Measurements from ENCODE around the gene RER1.
A peak's percentile ranks its signal among the peaks of the same experiment; 100 is the strongest.
"Not testable (repeated sequence)": the region's sequence is repeated elsewhere in the genome, so short reads cannot be mapped to it uniquely, and the experiment has no call there.

RER1 gene

DNA sequence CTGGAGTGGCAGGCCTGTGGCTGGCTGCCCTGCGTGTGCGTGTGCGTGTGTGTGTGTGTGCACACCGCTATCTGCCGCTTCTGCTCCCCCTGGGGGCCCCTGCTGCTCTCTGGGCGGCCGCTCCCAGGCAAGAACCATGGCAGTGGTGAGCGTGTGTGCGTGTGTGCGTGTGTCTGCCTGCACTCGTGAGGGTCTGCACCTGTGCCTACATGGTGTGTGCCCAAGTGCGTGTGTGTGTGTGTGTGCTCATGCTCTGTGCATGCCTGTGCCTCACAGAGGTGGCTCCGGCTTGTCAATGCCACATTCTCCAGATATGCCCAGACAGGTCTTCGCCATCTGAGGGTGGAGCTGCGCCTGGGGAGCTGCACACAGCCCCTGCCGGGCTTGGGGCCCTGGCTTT lies 39.5 kb downstream of the RER1 start:
- DNase-seq: no peak

DNA sequence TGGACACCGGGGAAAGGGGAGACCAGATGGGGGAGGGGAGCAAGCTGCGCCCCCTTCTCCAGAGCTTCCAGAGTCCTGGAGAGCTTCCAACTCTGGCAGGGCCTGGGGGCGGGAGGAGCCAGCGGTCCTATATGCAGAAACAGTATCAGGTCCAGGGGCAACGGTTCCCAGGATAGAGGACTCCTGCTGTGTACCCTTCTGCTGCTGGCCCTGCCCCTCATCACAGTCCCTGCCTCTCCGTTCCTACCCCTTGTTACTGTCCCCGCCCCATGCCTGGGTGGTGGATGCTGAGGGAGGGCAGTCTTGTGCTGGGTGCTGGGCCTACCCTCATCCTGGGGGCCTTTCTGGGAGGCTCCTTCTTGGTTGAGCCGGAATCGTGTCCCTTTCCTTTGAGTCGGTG lies 39.9 kb downstream of the RER1 start:
- no peak for DNase-seq

DNA sequence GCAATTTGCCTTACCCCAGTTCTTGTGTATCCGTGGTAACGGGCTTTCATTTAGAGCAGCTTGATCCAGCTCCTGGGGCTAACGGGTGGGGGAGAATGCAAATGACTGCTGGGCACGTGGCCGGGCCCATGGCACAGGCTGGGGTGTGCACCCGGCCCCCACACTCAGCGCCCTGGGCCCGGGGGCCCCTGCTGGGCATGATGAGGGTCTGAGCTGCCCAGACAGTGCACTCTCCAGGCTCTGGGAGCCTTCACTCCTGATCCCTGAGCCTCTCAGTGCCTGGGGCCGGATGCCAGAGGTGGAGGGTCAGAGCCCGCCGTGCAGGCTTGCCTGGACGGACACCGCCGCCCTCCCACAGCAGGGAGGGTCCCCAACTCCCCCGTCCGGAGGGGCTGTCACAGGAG lies 40.8 kb downstream of the RER1 start:
- no peak for DNase-seq

- DNase-seq: no peak
Measured at GRCh38 chr1:2433196-2433595, 41.6 kb downstream of the RER1 start.

GRCh38 chr1:2433936-2434655 lies 42.5 kb downstream of the RER1 start:
- DNase-seq: peak; percentile 27

- no peak for DNase-seq
Measured at GRCh38 chr1:2435091-2435490, 43.5 kb downstream of the RER1 start.

- no peak for DNase-seq
Measured at GRCh38 chr1:2435746-2436355, 44.2 kb downstream of the RER1 start.

- DNase-seq: no peak
Measured at GRCh38 chr1:2436876-2437275, 45.2 kb downstream of the RER1 start.

- DNase-seq: no peak
Measured at GRCh38 chr1:2437617-2438016, 46.0 kb downstream of the RER1 start.

DNA sequence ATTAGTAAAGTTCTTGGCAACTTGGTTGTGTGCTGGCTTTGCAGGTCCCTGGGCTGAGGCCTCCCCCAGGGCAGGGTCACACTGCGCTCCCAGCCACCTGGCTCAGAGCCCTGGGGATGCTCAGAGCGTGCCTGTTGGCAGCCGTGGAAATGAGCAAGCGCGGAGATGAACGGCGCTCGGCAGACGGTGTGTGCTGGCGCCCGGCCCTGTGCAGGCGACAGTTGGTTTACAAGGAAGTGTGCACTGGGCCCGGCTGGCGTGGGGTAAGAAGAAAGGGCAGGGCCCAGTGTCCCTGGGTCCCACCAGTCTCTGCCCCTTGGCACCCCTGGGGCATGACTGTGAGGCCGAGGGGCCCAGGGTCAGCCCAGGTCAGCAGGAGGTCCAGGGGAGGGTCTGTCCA lies 46.4 kb downstream of the RER1 start:
- DNase-seq: no peak

DNA sequence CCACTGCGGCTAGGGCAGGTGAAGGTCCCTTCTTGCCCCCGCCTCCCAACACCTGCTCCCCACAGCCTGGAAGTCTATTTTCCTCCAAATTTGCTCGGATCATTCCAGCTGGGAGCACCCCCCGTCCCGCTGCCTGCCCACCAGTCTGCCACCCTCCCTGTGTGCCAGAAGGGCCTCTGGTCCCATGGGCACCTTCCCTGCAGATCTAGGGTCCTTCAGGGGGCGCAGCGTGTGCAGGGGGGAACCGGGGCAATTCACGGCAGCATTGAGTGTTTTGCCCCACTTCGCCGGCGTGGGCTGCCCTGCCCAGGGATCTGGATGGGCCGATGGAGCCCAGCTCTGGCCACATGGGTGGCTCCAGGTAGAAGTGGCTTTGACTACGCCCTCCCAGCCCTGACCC lies 47.0 kb downstream of the RER1 start:
- DNase-seq: no peak

GRCh38 chr1:2439369-2439768 lies 47.7 kb downstream of the RER1 start:
- no peak for DNase-seq

DNA sequence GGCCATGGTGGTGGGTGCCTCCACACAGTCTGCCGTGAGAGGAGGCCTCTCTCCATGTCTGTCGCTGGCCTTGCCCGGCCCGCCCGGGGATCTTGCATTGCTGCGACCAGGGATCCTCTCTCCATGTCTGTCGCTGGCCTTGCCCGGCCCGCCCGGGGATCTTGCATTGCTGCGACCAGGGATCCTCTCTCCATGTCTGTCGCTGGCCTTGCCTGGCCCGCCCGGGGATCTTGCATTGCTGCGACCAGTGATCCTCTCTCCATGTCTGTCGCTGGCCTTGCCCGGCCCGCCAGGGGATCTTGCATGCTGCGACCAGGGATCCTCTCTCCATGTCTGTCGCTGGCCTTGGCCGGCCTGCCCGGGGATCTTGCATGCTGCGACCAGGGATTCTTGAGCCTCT lies 48.7 kb downstream of the RER1 start:
- DNase-seq: not testable (repeated sequence)

DNA sequence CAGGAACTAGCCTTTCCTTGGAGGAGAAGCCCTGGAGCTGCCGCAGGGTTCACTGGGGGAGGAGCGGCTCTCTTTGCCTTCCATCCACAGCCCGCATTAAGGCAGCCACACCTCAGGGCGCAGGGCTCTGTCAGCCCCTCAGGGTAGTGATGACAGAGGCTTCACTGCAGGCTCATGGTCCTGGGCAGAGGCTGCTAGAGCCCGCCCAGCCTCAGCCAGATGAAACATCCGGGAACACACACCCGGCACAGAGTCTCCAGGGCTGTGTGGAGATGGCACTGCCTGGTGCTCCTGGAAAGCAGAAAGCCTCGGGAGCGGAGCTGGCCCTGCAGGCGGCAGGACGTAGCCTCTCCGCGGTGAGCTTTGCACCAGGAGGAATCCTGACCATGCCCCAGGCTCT lies 50.1 kb downstream of the RER1 start:
- no peak for DNase-seq

DNA sequence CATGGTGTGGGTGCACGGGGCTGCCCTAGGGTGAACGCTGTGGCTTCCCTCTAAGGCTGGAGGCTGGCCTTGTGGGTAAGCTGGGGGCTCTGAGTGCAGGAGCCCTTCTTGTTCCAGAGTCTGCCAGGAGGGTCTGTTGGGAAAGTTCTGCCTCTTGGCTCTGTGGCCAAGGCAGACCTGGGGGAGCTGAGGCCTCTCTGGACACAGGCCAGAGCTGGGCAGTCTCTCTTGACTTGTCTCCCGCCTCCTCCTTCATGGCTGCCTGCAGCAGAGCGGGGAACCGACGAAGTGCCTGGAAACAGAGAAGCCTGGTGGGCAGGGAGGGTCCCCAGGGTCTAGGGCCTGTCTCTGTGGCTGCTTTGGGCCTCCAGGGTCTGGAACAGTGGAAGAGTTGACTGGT lies 51.0 kb downstream of the RER1 start:
- no peak for DNase-seq

DNA sequence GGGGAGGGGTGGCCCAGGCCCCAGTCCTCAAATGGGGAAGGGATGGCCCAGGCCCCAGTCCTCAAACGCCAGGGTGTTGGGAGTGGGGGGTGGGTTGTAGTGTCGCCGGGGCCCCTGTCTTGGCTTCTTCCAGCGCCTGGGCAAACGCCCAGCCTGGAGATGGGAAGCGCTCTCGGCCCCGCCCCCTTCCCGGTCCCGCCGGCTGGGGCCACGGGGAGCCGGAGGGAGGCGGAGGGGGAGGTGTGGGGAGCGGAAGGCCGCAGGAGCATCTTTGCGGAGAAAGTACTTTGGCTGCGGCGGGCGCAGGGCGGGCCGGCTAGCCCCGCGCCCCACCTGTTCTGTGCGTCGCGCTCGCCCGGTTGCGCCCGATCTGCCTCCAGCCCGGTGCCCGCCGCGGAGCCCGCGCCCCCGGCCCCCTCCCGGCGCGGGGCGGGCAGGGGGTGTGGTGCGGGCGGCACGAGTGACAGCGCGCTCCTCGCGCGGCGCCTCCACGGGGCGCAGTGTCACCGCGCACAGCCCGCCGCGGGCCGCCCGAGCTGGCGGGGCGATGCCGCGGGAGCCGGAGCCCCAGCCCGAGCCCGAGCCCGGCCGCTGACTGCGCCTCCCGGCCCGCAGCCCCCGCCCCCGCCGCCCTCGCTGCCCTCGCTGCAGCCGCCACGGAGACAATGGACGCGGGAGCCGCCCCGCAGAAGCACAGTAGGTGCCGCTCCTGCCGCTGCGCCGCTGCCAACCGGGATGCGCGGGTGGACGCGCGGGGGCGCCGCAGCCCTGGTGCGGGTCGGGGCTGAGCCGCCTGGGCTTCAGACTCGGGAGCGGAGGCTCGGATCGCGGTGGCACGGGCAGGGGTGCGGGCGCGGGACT lies 51.9 kb downstream of the RER1 start:
- DNase-seq: peak; percentile 30

- no peak for DNase-seq
Measured at GRCh38 chr1:2444138-2444591, 52.5 kb downstream of the RER1 start.

- no peak for DNase-seq
Measured at GRCh38 chr1:2445162-2445822, 53.7 kb downstream of the RER1 start.

DNA sequence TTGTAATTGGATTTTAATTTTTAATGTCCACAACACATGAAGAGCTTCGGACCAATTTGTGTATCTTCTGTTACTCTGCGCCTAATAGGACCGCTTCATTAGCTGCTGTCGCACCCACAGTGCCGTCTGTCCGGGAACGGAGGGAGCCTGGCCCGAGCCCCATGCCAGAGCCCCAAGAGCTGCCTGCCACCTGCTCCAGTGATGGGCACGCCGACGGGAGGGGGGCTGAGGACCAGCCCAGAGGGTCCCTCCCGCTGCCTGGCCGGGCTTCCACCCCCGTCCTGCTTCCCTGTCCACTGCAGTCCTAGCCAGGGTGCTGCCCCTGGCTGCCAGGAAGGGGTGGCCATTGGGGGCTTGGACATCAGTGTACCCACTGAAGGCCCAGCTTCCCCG lies 54.2 kb downstream of the RER1 start:
- DNase-seq: no peak

- no peak for DNase-seq
Measured at GRCh38 chr1:2446394-2446793, 54.8 kb downstream of the RER1 start.

DNA sequence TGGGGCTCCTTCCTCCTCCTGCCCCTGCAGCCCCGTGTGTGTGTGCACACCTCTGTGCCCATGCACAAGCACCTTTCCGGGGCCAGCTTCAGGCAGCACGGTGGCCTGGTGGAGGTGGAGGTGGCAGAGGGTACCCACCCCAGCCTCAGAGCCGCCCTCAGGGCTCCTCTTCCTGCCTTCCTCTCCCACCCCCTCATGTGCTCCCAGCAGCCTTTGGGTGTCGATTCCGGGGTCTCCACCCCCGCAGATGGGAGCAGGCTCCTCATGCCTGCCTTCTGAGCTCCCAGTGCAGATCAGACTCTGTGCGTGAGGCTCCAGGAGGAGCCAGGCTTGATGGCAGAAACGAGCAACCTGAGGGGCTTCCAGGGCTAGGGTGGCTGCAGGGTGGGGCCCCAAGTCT lies 55.2 kb downstream of the RER1 start:
- no peak for DNase-seq

- no peak for DNase-seq
Measured at GRCh38 chr1:2447276-2448097, 55.8 kb downstream of the RER1 start.

DNA sequence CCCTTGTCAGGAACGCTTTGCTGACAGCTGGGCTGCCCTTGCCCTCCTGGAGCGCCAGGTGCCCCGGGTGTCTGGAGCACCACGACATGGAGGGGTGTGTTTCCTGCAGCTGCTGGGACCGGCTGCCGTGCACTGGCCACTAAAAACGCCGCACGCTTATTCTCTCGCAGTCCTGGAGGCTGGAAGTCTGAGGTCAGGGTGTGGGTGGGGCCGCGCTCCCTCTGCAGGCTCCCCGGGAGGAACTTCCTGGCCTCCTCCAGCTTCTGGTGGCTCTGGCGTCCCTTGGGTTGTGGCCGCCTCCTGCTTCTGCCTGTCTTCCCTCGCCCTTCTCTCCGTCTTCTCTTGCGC lies 56.4 kb downstream of the RER1 start:
- no peak for DNase-seq

All from hematopoietic multipotent progenitor cell treated with erythropoietin and hydrocortisone succinate and interleukin-3 and kit ligand, for 4 days (in vitro differentiated cells).